ENCODE data around the gene CBLC. TPM values are rescaled to one million over a fixed set of nuclear protein-coding genes. Genes with fewer than 3 reads are reported as not detected.

The CBLC gene
- total and polyA plus RNA-seq, 2 of the 4 experiments (the other 2 are of a cell fraction): not detected

DNA sequence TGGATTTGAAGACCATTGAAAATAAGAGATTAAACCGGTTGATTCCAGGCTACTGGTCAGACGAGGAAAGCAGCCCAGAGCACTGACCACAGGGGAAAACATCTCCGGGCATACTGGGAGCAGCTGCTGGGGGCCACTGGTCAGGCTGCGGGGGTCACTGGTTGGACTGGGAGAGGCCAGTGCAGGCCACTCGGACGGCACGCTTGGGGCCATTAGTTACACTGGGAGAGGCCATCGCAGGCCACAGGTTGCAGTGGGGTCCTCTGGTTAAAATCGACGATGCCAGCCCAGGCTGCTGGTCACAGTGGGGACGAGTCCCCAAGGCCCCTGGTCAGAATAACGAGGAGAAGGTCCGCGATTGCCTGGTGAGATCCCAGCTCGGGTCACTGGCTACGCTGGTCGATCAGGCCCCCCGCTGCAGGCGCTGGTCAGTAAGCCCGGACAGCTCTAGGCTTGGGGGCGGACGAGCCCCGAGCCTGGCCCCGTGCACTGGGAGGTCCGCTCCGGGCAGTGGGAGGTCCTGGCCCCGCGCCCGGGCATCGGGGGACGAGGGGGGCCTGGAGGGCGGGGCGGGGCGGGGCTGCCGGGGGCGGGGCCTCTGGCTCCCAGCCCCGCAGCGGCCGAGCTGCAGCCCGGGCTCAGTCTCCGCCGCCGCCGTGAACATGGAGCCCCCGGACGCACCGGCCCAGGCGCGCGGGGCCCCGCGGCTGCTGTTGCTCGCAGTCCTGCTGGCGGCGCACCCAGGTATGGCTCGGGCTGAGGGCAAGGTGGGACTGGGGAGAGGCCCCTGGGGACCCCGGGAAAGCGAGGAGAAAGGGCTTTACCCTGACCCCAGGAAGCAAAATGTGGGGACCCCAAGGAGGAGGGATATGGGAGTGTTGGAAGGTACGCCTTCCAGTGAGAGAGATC, 31.0 kb downstream of the CBLC start, which contains the start of gene BCAM (continued):
- TF ChIP-seq, protein P1, sequence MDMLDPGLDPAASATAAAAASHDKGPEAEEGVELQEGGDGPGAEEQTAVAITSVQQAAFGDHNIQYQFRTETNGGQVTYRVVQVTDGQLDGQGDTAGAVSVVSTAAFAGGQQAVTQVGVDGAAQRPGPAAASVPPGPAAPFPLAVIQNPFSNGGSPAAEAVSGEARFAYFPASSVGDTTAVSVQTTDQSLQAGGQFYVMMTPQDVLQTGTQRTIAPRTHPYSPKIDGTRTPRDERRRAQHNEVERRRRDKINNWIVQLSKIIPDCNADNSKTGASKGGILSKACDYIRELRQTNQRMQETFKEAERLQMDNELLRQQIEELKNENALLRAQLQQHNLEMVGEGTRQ (IDR thresholded peaks at IDR 0.05; ENCODE audit: low read depth, low read length): no peak
- TF ChIP-seq POLR2A (IDR thresholded peaks at IDR 0.05; ENCODE audit: low read depth, low read length): no peak
- no peak for TF ChIP-seq CHD1 (IDR thresholded peaks at IDR 0.05; ENCODE audit: low read depth, low read length)

Data from IMR-90 (cell line).